GM23248 (cell line): ENCODE measurements around the gene CDON. TPM values are rescaled to one million over a fixed set of nuclear protein-coding genes. Genes with fewer than 3 reads are reported as not detected.
"Not testable (repeated sequence)": the region's sequence is repeated elsewhere in the genome, so short reads cannot be mapped to it uniquely, and the experiment has no call there.

Experiments
- DNase-seq: peaks from one replicate; pipeline ENCODE4 v3.0.0-alpha.2; 2015
- H2AFZ ChIP-seq: fragments of 200-600 bp; sonication (generic); 2 replicates; pipeline ENCODE4 v1.6.1; 2016; ENCODE audit warnings: antibody characterized with exemption
- H3F3A ChIP-seq: fragments of 200-600 bp; sonication (generic); 2 replicates; pipeline ENCODE4 v1.6.1; 2016; ENCODE audit warnings: mild to moderate bottlenecking, antibody characterized with exemption, mixed run types; ENCODE audit not compliant: insufficient read depth
- H3K27ac ChIP-seq: fragments of 200-600 bp; sonication (generic); 2 replicates; pipeline ENCODE4 v1.5.1; 2016; ENCODE audit warnings: mild to moderate bottlenecking
- H3K27me3 ChIP-seq: fragments of 200-600 bp; sonication (generic); replicated peaks from 2 replicates; pipeline ENCODE4 v1.6.1; 2016; ENCODE audit warnings: mild to moderate bottlenecking; ENCODE audit not compliant: insufficient read depth
- H3K36me3 ChIP-seq: fragments of 200-600 bp; sonication (generic); 2 replicates; pipeline ENCODE4 v1.6.1; 2016; ENCODE audit warnings: low read depth, mild to moderate bottlenecking
- H3K4me1 ChIP-seq: fragments of 200-600 bp; sonication (generic); 2 replicates; pipeline ENCODE4 v1.6.1; 2016; ENCODE audit warnings: mild to moderate bottlenecking; ENCODE audit not compliant: insufficient read depth
- H3K4me2 ChIP-seq: fragments of 200-600 bp; sonication (generic); one replicate; pipeline ENCODE4 v1.6.1; 2016; ENCODE audit warnings: mild to moderate bottlenecking; ENCODE audit not compliant: unreplicated experiment
- H3K4me3 ChIP-seq: fragments of 200-600 bp; sonication (generic); 2 replicates; pipeline ENCODE4 v1.5.1; 2016; ENCODE audit warnings: mild to moderate bottlenecking
- H3K79me2 ChIP-seq: fragments of 200-600 bp; sonication (generic); 2 replicates; pipeline ENCODE4 v1.6.1; 2016; ENCODE audit warnings: mild to moderate bottlenecking; ENCODE audit not compliant: insufficient read depth
- H3K9ac ChIP-seq: fragments of 200-600 bp; sonication (generic); 2 replicates; pipeline ENCODE4 v1.6.1; 2016; ENCODE audit warnings: mild to moderate bottlenecking
- H3K9me2 ChIP-seq: fragments of 200-600 bp; sonication (generic); 2 replicates; pipeline ENCODE4 v1.6.1; 2016; ENCODE audit warnings: mixed run types, mild to moderate bottlenecking, moderate library complexity; ENCODE audit not compliant: insufficient read depth
- H3K9me3 ChIP-seq: fragments of 200-600 bp; sonication (generic); one replicate; pipeline ENCODE4 v1.6.1; 2017; ENCODE audit warnings: low read depth
- H4K20me1 ChIP-seq: fragments of 200-600 bp; sonication (generic); 2 replicates; pipeline ENCODE4 v1.6.0; 2016; ENCODE audit not compliant: insufficient read depth
- EZH2 ChIP-seq: fragments of 200-600 bp; sonication (generic); IDR thresholded peaks from 2 replicates; pipeline ENCODE4 v1.6.1; 2018; ENCODE audit warnings: antibody characterized with exemption, mild to moderate bottlenecking; ENCODE audit not compliant: insufficient read depth, poor library complexity, severe bottlenecking
- EZH2phosphoT487 ChIP-seq: fragments of 200-600 bp; sonication (generic); IDR thresholded peaks from 2 replicates; pipeline ENCODE4 v1.6.1; 2018; ENCODE audit warnings: antibody characterized with exemption, moderate library complexity, mild to moderate bottlenecking, low read depth; ENCODE audit not compliant: insufficient read depth
- WGBS, 2 experiments: methylation state at CpG; one replicate each; pipeline ENCODE4 v1.1.6; 2015 to 2017; ENCODE audit warnings: low lambda C conversion rate in 2 of 2, low coverage in 1 of 2; ENCODE audit errors: missing lambda C conversion rate in 2 of 2; 5-methylcytosine and 5-hydroxymethylcytosine counted together
- in situ Hi-C: fragments of 300-500 bp; cut with MboI; formaldehyde crosslinking; loops from 2 replicates; pipeline ENCODE4 v1.15.0; 2020
- polyA plus RNA-seq: library from polyadenylated mRNA; unstranded; fragments of >200 nt; fragmentation: Nextera tagmentation; extraction: Ambion mirVana; gene quantifications from 2 replicates; pipeline ENCODE4 v1.2.1, GENCODE V29; 2016
- total RNA-seq: library from RNA; depleted of rRNA; stranded (reverse); fragments of >200 nt; shearing (Covaris generic); gene quantifications from 2 replicates; pipeline ENCODE4 v1.2.3, GENCODE V29; 2014

CDON gene
- total and polyA plus RNA-seq, 2 experiments from 2014 or later = 2.2 to 10.3 TPM

GRCh38 chr11:126034039-126034932 lies 28.4 kb downstream of the CDON start:
- H3K9me2 ChIP-seq = no peaks in the 10 kb centered on the region
- no peaks in the 10 kb centered on the region for H3K36me3 ChIP-seq
- no peak overlapping the region for H3K27ac ChIP-seq
- H2AFZ ChIP-seq = no peak overlapping the region
- no peak overlapping the region for H3K9ac ChIP-seq
- no peak overlapping the region for H3K4me3 ChIP-seq
- H4K20me1 ChIP-seq = no peaks in the 10 kb centered on the region
- no peaks in the 10 kb centered on the region for H3K27me3 ChIP-seq
- in situ Hi-C loops = no loop called here
- 16 to 23% methylated on average over 10 of the region's 10 CpGs for WGBS, 2 experiments
- no peak overlapping the region for H3K4me2 ChIP-seq
- H3K9me3 ChIP-seq = no peaks in the 10 kb centered on the region
- no peak for DNase-seq
- H3K4me1 ChIP-seq = peaks cover 12% of the 10 kb centered on the region; the same call in 1 of the 2 replicates
- TF ChIP-seq EZH2phosphoT487 (no peak), EZH2 (no peak)
- H3F3A ChIP-seq = no peaks in the 10 kb centered on the region
- H3K79me2 ChIP-seq = no peaks in the 10 kb centered on the region

GRCh38 chr11:126032375-126032774 lies 30.3 kb downstream of the CDON start:
- H3K9me2 ChIP-seq = no peaks in the 10 kb centered on the region
- H3K27me3 ChIP-seq = no peaks in the 10 kb centered on the region
- in situ Hi-C loops = no loop called here
- H2AFZ ChIP-seq = no peak overlapping the region
- no peak overlapping the region for H3K9ac ChIP-seq
- H3K9me3 ChIP-seq = no peaks in the 10 kb centered on the region
- no peaks in the 10 kb centered on the region for H4K20me1 ChIP-seq
- H3K4me3 ChIP-seq = no peak overlapping the region
- no peaks in the 10 kb centered on the region for H3K79me2 ChIP-seq
- H3K4me2 ChIP-seq = no peak overlapping the region
- no peaks in the 10 kb centered on the region for H3K36me3 ChIP-seq
- no peak overlapping the region for H3K27ac ChIP-seq
- 87 to 97% methylated on average over 7 of the region's 7 CpGs for WGBS, 2 experiments
- H3K4me1 ChIP-seq = peaks cover 8% of the 10 kb centered on the region; the same call in 1 of the 2 replicates
- TF ChIP-seq EZH2 (no peak), EZH2phosphoT487 (no peak)
- DNase-seq = no peak
- no peaks in the 10 kb centered on the region for H3F3A ChIP-seq

GRCh38 chr11:126029805-126030204 lies 32.9 kb downstream of the CDON start:
- no peak for TF ChIP-seq EZH2phosphoT487
- no peak for TF ChIP-seq EZH2
- in situ Hi-C loops = no loop called here
- DNase-seq = no peak

GRCh38 chr11:126029237-126029636 lies 33.4 kb downstream of the CDON start:
- H3K4me2 ChIP-seq = no peak overlapping the region
- in situ Hi-C loops = no loop called here
- H2AFZ ChIP-seq = no peak overlapping the region
- H3K36me3 ChIP-seq = no peaks in the 10 kb centered on the region
- H3K79me2 ChIP-seq = no peaks in the 10 kb centered on the region
- H3K4me1 ChIP-seq = peaks cover 5% of the 10 kb centered on the region; the same call in 1 of the 2 replicates
- no peak overlapping the region for H3K27ac ChIP-seq
- TF ChIP-seq EZH2 (no peak), EZH2phosphoT487 (no peak)
- H3F3A ChIP-seq = no peaks in the 10 kb centered on the region
- no peak for DNase-seq
- WGBS, 2 experiments = 45 to 48% methylated on average over 4 of the region's 4 CpGs
- H4K20me1 ChIP-seq = no peaks in the 10 kb centered on the region
- no peaks in the 10 kb centered on the region for H3K9me2 ChIP-seq
- H3K9ac ChIP-seq = no peak overlapping the region
- H3K27me3 ChIP-seq = no peaks in the 10 kb centered on the region
- no peak overlapping the region for H3K4me3 ChIP-seq
- H3K9me3 ChIP-seq = no peaks in the 10 kb centered on the region

More at GRCh38 chr11:126029805-126030204, 32.9 kb downstream of the CDON start:
- Histone ChIP-seq H2AFZ (no peak overlapping the region), H3K9me2 (no peaks in the 10 kb centered on the region), H3K9ac (no peak overlapping the region), H3K27me3 (no peaks in the 10 kb centered on the region), H3K27ac (no peak overlapping the region), H3K9me3 (no peaks in the 10 kb centered on the region), H3K4me3 (no peak overlapping the region), H3K79me2 (no peaks in the 10 kb centered on the region), H3F3A (no peaks in the 10 kb centered on the region), H3K36me3 (no peaks in the 10 kb centered on the region), H3K4me1 (peaks cover 8% of the 10 kb centered on the region; the same call in 1 of the 2 replicates), H4K20me1 (no peaks in the 10 kb centered on the region), H3K4me2 (no peak overlapping the region)
- WGBS, 2 experiments = 71 to 91% methylated on average over 2 of the region's 2 CpGs

- H3K27ac ChIP-seq, DNase-seq, H3K27me3 ChIP-seq, H4K20me1 ChIP-seq, H3K4me3 ChIP-seq, H3K36me3 ChIP-seq, H3K4me1 ChIP-seq, in situ Hi-C loops, H3F3A ChIP-seq, H3K9ac ChIP-seq, H3K4me2 ChIP-seq, H3K9me2 ChIP-seq, H3K79me2 ChIP-seq, H3K9me3 ChIP-seq, H2AFZ ChIP-seq: not testable (repeated sequence)
- 75 to 76% methylated on average over 3 of the region's 3 CpGs for WGBS, 2 experiments
Measured at GRCh38 chr11:126028534-126028933, 34.1 kb downstream of the CDON start.
